H1 (cell line): ENCODE measurements around the gene NRIP3. TPM values are rescaled to one million over a fixed set of nuclear protein-coding genes. Genes with fewer than 3 reads are reported as not detected.
"Not testable (repeated sequence)": the region's sequence is repeated elsewhere in the genome, so short reads cannot be mapped to it uniquely, and the experiment has no call there.

Experiments
- CTCF ChIA-PET: fragments of 300-600 bp; sonication (Branson Sonifier 250); formaldehyde crosslinking; loops from one replicate; lab custom pipeline; 2021; ENCODE audit not compliant: partially characterized antibody; lab: Charles Lee
- POLR2A ChIA-PET: fragments of 300-600 bp; sonication (Branson Sonifier 250); formaldehyde crosslinking; loops from one replicate; lab custom pipeline; 2021; ENCODE audit warnings: inconsistent platforms; ENCODE audit not compliant: partially characterized antibody; lab: Charles Lee
- DNase-seq, 2 experiments: peaks; one replicate each; pipeline versions ENCODE4 v3.0.0 to v3.0.0-alpha.2; 2010 to 2022; ENCODE audit warnings: low spot score in 2 of 2, low read depth in 1 of 2, mixed read lengths in 1 of 2
- FAIRE-seq: peaks from 2 replicates; lab custom pipeline; 2011; peaks lifted over from hg19 to GRCh38; lab: Jason Lieb, UNC
- H2AFZ ChIP-seq: 2 replicates; pipeline ENCODE4 v1.8.1; 2012; ENCODE audit warnings: low read length, inconsistent platforms
- H2AK5ac ChIP-seq: 2 replicates; pipeline ENCODE4 v1.6.1; 2013; ENCODE audit warnings: low read depth, low read length
- H2BK120ac ChIP-seq: replicated peaks from 2 replicates; pipeline ENCODE3; 2013; ENCODE audit warnings: low read depth, low read length, inconsistent platforms
- H2BK12ac ChIP-seq: 2 replicates; pipeline ENCODE4 v1.6.1; 2013; ENCODE audit warnings: low read depth, low read length
- H2BK15ac ChIP-seq: 2 replicates; pipeline ENCODE4 v1.6.1; 2013; ENCODE audit warnings: low read length
- H2BK20ac ChIP-seq: 2 replicates; pipeline ENCODE4 v1.6.1; 2013; ENCODE audit warnings: low read length
- H2BK5ac ChIP-seq: 2 replicates; pipeline ENCODE4 v1.6.1; 2013; ENCODE audit warnings: low read depth, low read length
- H3K14ac ChIP-seq: 2 replicates; pipeline ENCODE4 v1.6.1; 2013; ENCODE audit warnings: inconsistent platforms; ENCODE audit not compliant: insufficient read length
- H3K18ac ChIP-seq: 2 replicates; pipeline ENCODE4 v1.6.1; 2013; ENCODE audit warnings: low read length; ENCODE audit errors: extremely low read depth
- H3K23ac ChIP-seq: 2 replicates; pipeline ENCODE4 v1.6.1; 2013; ENCODE audit warnings: inconsistent platforms; ENCODE audit not compliant: insufficient read length
- H3K23me2 ChIP-seq: 2 replicates; pipeline ENCODE4 v1.6.1; 2013; ENCODE audit warnings: low read depth, low read length
- H3K27ac ChIP-seq: 2 replicates; pipeline ENCODE4 v1.6.1; 2011; ENCODE audit warnings: low read depth, low read length, inconsistent platforms
- H3K27me3 ChIP-seq, 4 experiments: replicated peaks in 1 of 4; 1 replicate in 1 of 4; 2 replicates in 3 of 4; pipeline versions ENCODE4 v1.6.1 to v1.8.1; 2011 to 2013; ENCODE audit warnings: low read length in 3 of 4, mild to moderate bottlenecking in 3 of 4, inconsistent platforms in 2 of 4, mixed read lengths in 2 of 4, moderate library complexity in 1 of 4; ENCODE audit not compliant: control insufficient read depth in 3 of 4, insufficient read depth in 3 of 4; ENCODE audit errors: extremely low read depth in 1 of 4
- H3K36me3 ChIP-seq, 4 experiments: 2 replicates each; pipeline versions ENCODE4 v1.6.1 to v1.8.1; 2011 to 2013; ENCODE audit warnings: mild to moderate bottlenecking in 4 of 4, low read length in 3 of 4, moderate library complexity in 2 of 4, control low read depth in 1 of 4, inconsistent platforms in 1 of 4; ENCODE audit not compliant: insufficient read depth in 4 of 4, control insufficient read depth in 2 of 4
- H3K4ac ChIP-seq: replicated peaks from 2 replicates; pipeline ENCODE3; 2013; ENCODE audit warnings: low read length, low read depth, mixed read lengths, inconsistent platforms; ENCODE audit not compliant: insufficient read length
- H3K4me1 ChIP-seq, 4 experiments: replicated peaks in 1 of 4; 1 replicate in 1 of 4; 2 replicates in 3 of 4; pipeline versions ENCODE4 v1.6.1 to v1.8.1; 2011 to 2013; ENCODE audit warnings: low read length in 3 of 4, inconsistent platforms in 2 of 4, mixed read lengths in 1 of 4; ENCODE audit not compliant: insufficient read depth in 4 of 4, control insufficient read depth in 3 of 4
- H3K4me2 ChIP-seq, 2 experiments: 2 replicates each; pipeline versions ENCODE4 v1.6.1 to v1.8.1; 2011 to 2013; ENCODE audit warnings: low read depth in 2 of 2, low read length in 2 of 2, control low read depth in 1 of 2, inconsistent platforms in 1 of 2, mild to moderate bottlenecking in 1 of 2; ENCODE audit not compliant: insufficient read depth in 1 of 2
- H3K4me3 ChIP-seq, 4 experiments: fragments of 200-600, 300-600 bp in 1 of 4; sonication (generic), shearing (Covaris generic), sonication (Bioruptor Twin) in 1 of 4; 2 replicates each; pipeline versions ENCODE4 v1.5.1 to v1.8.1; 2011 to 2016; ENCODE audit warnings: low read length in 4 of 4, low read depth in 3 of 4, control low read depth in 2 of 4, inconsistent platforms in 2 of 4, mild to moderate bottlenecking in 2 of 4, mixed read lengths in 1 of 4, moderate library complexity in 1 of 4; ENCODE audit not compliant: insufficient read depth in 2 of 4; ENCODE audit errors: extremely low read depth in 1 of 4
- H3K56ac ChIP-seq: replicated peaks from 2 replicates; pipeline ENCODE3; 2013; ENCODE audit warnings: low read depth, mild to moderate bottlenecking, mixed read lengths, low read length, inconsistent platforms; ENCODE audit not compliant: insufficient read length
- H3K79me1 ChIP-seq: 2 replicates; pipeline ENCODE4 v1.6.1; 2013; ENCODE audit warnings: low read depth, low read length, control low read depth
- H3K79me2 ChIP-seq, 2 experiments: 2 replicates each; pipeline versions ENCODE4 v1.6.1 to v1.8.1; 2012 to 2013; ENCODE audit warnings: low read length in 2 of 2, mild to moderate bottlenecking in 2 of 2, inconsistent platforms in 1 of 2; ENCODE audit not compliant: insufficient read depth in 2 of 2, control insufficient read depth in 1 of 2
- H3K9ac ChIP-seq, 4 experiments: replicated peaks in 1 of 4; 1 replicate in 1 of 4; 2 replicates in 3 of 4; pipeline versions ENCODE4 v1.6.1 to v1.8.1; 2011 to 2013; ENCODE audit warnings: low read depth in 3 of 4, low read length in 3 of 4, control low read depth in 2 of 4, mild to moderate bottlenecking in 2 of 4, moderate library complexity in 2 of 4, inconsistent platforms in 1 of 4; ENCODE audit errors: extremely low read depth in 1 of 4
- H3K9me3 ChIP-seq, 2 experiments: 2 replicates each; pipeline versions ENCODE4 v1.6.1 to v1.8.1; 2012 to 2013; ENCODE audit warnings: mild to moderate bottlenecking in 2 of 2, moderate library complexity in 2 of 2, control low read depth in 1 of 2, inconsistent platforms in 1 of 2, low read depth in 1 of 2, low read length in 1 of 2, mixed read lengths in 1 of 2; ENCODE audit not compliant: insufficient read depth in 2 of 2
- H4K20me1 ChIP-seq, 2 experiments: replicated peaks in 1 of 2; 2 replicates each; pipeline versions ENCODE3 to v1.8.1; 2011 to 2013; ENCODE audit warnings: inconsistent platforms in 2 of 2, low read length in 2 of 2, mild to moderate bottlenecking in 1 of 2; ENCODE audit not compliant: insufficient read depth in 2 of 2, control insufficient read depth in 1 of 2
- H4K5ac ChIP-seq: 2 replicates; pipeline ENCODE4 v1.6.1; 2013; ENCODE audit warnings: low read length, low read depth, mixed read lengths, inconsistent platforms; ENCODE audit not compliant: insufficient read length
- H4K8ac ChIP-seq: 2 replicates; pipeline ENCODE4 v1.8.0; 2013; ENCODE audit warnings: mild to moderate bottlenecking, moderate library complexity, low read length, inconsistent platforms; ENCODE audit not compliant: insufficient read depth; ENCODE audit errors: extremely low read depth
- H4K91ac ChIP-seq: replicated peaks from 2 replicates; pipeline ENCODE3; 2013; ENCODE audit warnings: low read length, mixed read lengths, inconsistent platforms; ENCODE audit not compliant: insufficient read length
- WGBS, 2 experiments: shearing (Covaris generic) in 1 of 2; methylation state at CpG; one replicate each; pipeline versions ENCODE4 v1.1.6 to v1.1.7; 2013 to 2015; ENCODE audit warnings: low lambda C conversion rate in 2 of 2, mixed read lengths in 2 of 2, inconsistent platforms in 1 of 2, low coverage in 1 of 2, missing lambda C conversion rate in 1 of 2; ENCODE audit not compliant: insufficient replicate concordance in 2 of 2, insufficient coverage in 1 of 2, insufficient read length in 1 of 2; ENCODE audit errors: extremely low coverage in 1 of 2, missing lambda C conversion rate in 1 of 2; 5-methylcytosine and 5-hydroxymethylcytosine counted together
- polyA plus RNA-seq, 7 experiments: library from polyadenylated mRNA; depleted of rRNA in 3 of 7; stranded (reverse) in 5 of 7; unstranded in 2 of 7; fragments of >200 nt in 5 of 7; fragments of 200-250 nt in 2 of 7; gene quantifications; 1 replicate in 5 of 7; 2 replicates in 1 of 7; 4 replicates in 1 of 7; pipeline versions ENCODE4 v1.2.1 to v1.2.3, GENCODE V29; 2011 to 2013; ENCODE audit warnings: missing spikeins in 2 of 7, mixed read lengths in 2 of 7
- total RNA-seq: library from RNA; stranded (reverse); fragmentation: NEBNext Ultra II Directional; extraction: Animal tissue kit (Norgen Biotek cat#: 25700); gene quantifications from 2 replicates; pipeline ENCODE4 v1.2.1, GENCODE V29; 2021

NRIP3 gene
- total and polyA plus RNA-seq, 2 of the 8 experiments (the other 6 are each of a cell fraction or from before 2014, with no cell fraction given), result 3.9 to 7.1 TPM

- H2AFZ ChIP-seq, H2BK120ac ChIP-seq, H2BK20ac ChIP-seq, H3K9me3 ChIP-seq, H3K27ac ChIP-seq, H4K5ac ChIP-seq, H4K8ac ChIP-seq, H2BK5ac ChIP-seq, H3K9ac ChIP-seq, H3K27me3 ChIP-seq, H3K18ac ChIP-seq, H2AK5ac ChIP-seq, H3K79me2 ChIP-seq, H4K91ac ChIP-seq, H3K36me3 ChIP-seq, H3K4me1 ChIP-seq, H3K23ac ChIP-seq, H3K14ac ChIP-seq, H2BK15ac ChIP-seq, H3K4me2 ChIP-seq, H4K20me1 ChIP-seq, H3K4me3 ChIP-seq, H3K79me1 ChIP-seq, H3K4ac ChIP-seq, H3K23me2 ChIP-seq, FAIRE-seq, H2BK12ac ChIP-seq, POLR2A ChIA-PET, DNase-seq, H3K56ac ChIP-seq: not testable (repeated sequence)
- WGBS, 2 experiments, result 84% methylated on average over 5 of the region's 7 CpGs; no CpG with 5 or more reads in 1 of the 2 experiments
- CTCF ChIA-PET, result interaction anchor here (0.6 kb wide), 1 partner anchor 713 kb away, joined by 3 read pairs; no protein-coding TSS in a partner anchor
These were observed 24.4 kb downstream of the NRIP3 start for GRCh38 chr11:8979365-8979764.
